C4-2B (cell line): ENCODE measurements around the gene CAMTA1.

Source experiments
- ZFX ChIP-seq: fragments of 450-650 bp; IDR thresholded peaks from 2 replicates; pipeline ENCODE4 v1.6.1; 2017
- TF ChIP-seq, protein P1 (sequence below): fragments of 450-650 bp; conservative IDR thresholded peaks from 2 replicates; pipeline ENCODE4 v1.5.1; 2017; ENCODE audit warnings: mild to moderate bottlenecking

DNA sequence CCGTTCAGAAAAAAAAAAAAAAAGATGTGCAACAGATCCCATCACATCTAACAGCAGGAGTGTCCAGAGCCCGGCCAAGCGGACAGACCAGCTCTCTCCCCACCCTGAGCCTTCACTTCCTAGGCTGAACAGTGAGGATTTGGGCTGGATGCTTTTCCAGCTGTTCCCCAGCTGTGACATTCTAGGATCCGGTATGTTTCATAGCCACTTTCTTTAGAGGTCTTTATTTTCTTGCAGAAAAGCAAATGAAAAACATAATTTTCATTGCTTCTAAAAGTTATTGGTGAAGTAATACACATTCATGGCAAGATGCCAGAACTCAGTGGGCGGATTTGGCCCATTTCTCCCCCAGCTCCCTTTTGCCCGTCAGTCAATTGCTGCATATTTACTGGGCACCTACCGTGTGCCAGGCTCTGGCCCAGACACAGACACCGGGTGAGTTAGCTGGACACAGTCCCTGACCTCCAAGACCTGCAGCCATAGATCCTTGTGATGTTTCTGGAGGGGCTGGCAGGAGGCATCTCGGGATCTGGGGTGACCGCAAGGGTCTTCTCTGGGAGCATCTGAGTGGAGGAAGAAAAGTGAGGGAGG, 772.1 kb downstream of the CAMTA1 start:
- TF ChIP-seq, protein P1, sequence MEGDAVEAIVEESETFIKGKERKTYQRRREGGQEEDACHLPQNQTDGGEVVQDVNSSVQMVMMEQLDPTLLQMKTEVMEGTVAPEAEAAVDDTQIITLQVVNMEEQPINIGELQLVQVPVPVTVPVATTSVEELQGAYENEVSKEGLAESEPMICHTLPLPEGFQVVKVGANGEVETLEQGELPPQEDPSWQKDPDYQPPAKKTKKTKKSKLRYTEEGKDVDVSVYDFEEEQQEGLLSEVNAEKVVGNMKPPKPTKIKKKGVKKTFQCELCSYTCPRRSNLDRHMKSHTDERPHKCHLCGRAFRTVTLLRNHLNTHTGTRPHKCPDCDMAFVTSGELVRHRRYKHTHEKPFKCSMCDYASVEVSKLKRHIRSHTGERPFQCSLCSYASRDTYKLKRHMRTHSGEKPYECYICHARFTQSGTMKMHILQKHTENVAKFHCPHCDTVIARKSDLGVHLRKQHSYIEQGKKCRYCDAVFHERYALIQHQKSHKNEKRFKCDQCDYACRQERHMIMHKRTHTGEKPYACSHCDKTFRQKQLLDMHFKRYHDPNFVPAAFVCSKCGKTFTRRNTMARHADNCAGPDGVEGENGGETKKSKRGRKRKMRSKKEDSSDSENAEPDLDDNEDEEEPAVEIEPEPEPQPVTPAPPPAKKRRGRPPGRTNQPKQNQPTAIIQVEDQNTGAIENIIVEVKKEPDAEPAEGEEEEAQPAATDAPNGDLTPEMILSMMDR, result no peak
- no peak for TF ChIP-seq ZFX
